ENCODE measurements around the gene SUPV3L1. TPM values are rescaled to one million over a fixed set of nuclear protein-coding genes. Genes with fewer than 3 reads are reported as not detected.

The SUPV3L1 gene
- total RNA-seq, 1 experiment from 2014 or later = 57.3 TPM

- no peak overlapping the region for H2BK12ac ChIP-seq (ENCODE audit: insufficient read length, low read depth, low read length)
- H3K4me1 Mint-ChIP-seq = peaks cover 0 to under 1% of the 10 kb centered on the region in 2 experiments; a peak in 2 of 4 replicates
- no peak overlapping the region for H2BK15ac ChIP-seq (ENCODE audit: low read depth, low read length)
- no peaks in the 10 kb centered on the region for H3K9me3 Mint-ChIP-seq
- no peaks in the 10 kb centered on the region for H4K20me1 ChIP-seq (ENCODE audit: control insufficient read depth, insufficient read depth, insufficient read length)
- no peak for DNase-seq
- TF ChIP-seq, protein P1, sequence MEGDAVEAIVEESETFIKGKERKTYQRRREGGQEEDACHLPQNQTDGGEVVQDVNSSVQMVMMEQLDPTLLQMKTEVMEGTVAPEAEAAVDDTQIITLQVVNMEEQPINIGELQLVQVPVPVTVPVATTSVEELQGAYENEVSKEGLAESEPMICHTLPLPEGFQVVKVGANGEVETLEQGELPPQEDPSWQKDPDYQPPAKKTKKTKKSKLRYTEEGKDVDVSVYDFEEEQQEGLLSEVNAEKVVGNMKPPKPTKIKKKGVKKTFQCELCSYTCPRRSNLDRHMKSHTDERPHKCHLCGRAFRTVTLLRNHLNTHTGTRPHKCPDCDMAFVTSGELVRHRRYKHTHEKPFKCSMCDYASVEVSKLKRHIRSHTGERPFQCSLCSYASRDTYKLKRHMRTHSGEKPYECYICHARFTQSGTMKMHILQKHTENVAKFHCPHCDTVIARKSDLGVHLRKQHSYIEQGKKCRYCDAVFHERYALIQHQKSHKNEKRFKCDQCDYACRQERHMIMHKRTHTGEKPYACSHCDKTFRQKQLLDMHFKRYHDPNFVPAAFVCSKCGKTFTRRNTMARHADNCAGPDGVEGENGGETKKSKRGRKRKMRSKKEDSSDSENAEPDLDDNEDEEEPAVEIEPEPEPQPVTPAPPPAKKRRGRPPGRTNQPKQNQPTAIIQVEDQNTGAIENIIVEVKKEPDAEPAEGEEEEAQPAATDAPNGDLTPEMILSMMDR (conservative IDR thresholded peaks at IDR 0.05) = no peak
- H3K4me1 ChIP-seq (ENCODE audit: insufficient read depth, low read length) = no peaks in the 10 kb centered on the region
- H4K8ac ChIP-seq (replicated peaks; ENCODE audit: insufficient read length, low read depth, low read length) = no peak overlapping the region
- H3K4me2 ChIP-seq (ENCODE audit: insufficient read depth, insufficient read length, low read length) = no peak overlapping the region
- no peak overlapping the region for H2AK5ac ChIP-seq (ENCODE audit: insufficient read length, low read length)
- no peak overlapping the region for H2BK5ac ChIP-seq (ENCODE audit: insufficient read length, low read length)
- no peak overlapping the region for H3T11ph ChIP-seq (ENCODE audit: low read length)
- H2BK120ac ChIP-seq (ENCODE audit: low read depth, low read length, poor library complexity, severe bottlenecking) = no peak overlapping the region
- no peak overlapping the region for H3K56ac ChIP-seq (ENCODE audit: insufficient read length, low read depth, low read length)
- H3K4me3 Mint-ChIP-seq = no peak overlapping the region
- H3K27me3 ChIP-seq (ENCODE audit: insufficient read depth, low read length) = no peaks in the 10 kb centered on the region
- H3K79me2 ChIP-seq (ENCODE audit: insufficient read depth, low read length) = peaks cover 12% of the 10 kb centered on the region; the same call in 1 of the 2 replicates
- H3K9ac ChIP-seq (ENCODE audit: extremely low read depth, insufficient read length, low read length) = no peak overlapping the region
- no peak overlapping the region for H3K14ac ChIP-seq (ENCODE audit: insufficient read depth, low read length)
- no peaks in the 10 kb centered on the region for H3K27me3 Mint-ChIP-seq (ENCODE audit: low read depth)
- no peak overlapping the region for H3K27ac Mint-ChIP-seq
- H3K27ac ChIP-seq (ENCODE audit: insufficient read length, low read depth, low read length) = no peak overlapping the region
- H3K23ac ChIP-seq (ENCODE audit: insufficient read length, low read depth, low read length) = no peak overlapping the region
- no peak overlapping the region for H4K91ac ChIP-seq (ENCODE audit: insufficient read length, low read depth, low read length)
- no CpG with 5 or more reads among the region's 1 CpG for WGBS (ENCODE audit: extremely low coverage, insufficient read length, low lambda C conversion rate)
- no peak overlapping the region for H3K18ac ChIP-seq (ENCODE audit: insufficient read length, low read depth, low read length)
- peaks cover 17 to 70% (median 56%) of the 10 kb centered on the region in 3 experiments; a peak in 6 of 7 replicates for H3K36me3 Mint-ChIP-seq (ENCODE audit: insufficient read depth in 1 of 3, low read depth in 3 of 3)
- no peaks in the 10 kb centered on the region for H3K9me3 ChIP-seq (ENCODE audit: control insufficient read depth, low read depth, low read length)
- H2BK20ac ChIP-seq (ENCODE audit: low read depth, low read length, poor library complexity, severe bottlenecking) = no peak overlapping the region
- H2AFZ ChIP-seq (ENCODE audit: low read length) = no peak overlapping the region
- H3K23me2 ChIP-seq (ENCODE audit: insufficient read length, low read depth, low read length, poor library complexity, severe bottlenecking) = no peaks in the 10 kb centered on the region
- H3K4ac ChIP-seq (ENCODE audit: low read depth, low read length) = no peak overlapping the region
- no peak overlapping the region for H4K5ac ChIP-seq (ENCODE audit: insufficient read length, low read depth, low read length)
- peaks cover 15% of the 10 kb centered on the region for H3K79me1 ChIP-seq (ENCODE audit: insufficient read depth, low read depth, low read length, poor library complexity, severe bottlenecking)
These were observed 6.5 kb downstream of the SUPV3L1 start for GRCh38 chr10:69186524-69186923.

Data from H9 (cell line).